Muscle of leg (tissue), 11 donors: ENCODE results near the gene ADRA2A. TPM values are rescaled to one million over a fixed set of nuclear protein-coding genes. Genes with fewer than 3 reads are reported as not detected.

Source experiments
- DNase-seq: peaks from one replicate; pipeline ENCODE4 v3.0.0; 2013
- H3K27ac ChIP-seq: one replicate; pipeline ENCODE4 v1.5.1; 2013; ENCODE audit warnings: mild to moderate bottlenecking, low read length, control low read depth
- H3K27me3 ChIP-seq: one replicate; pipeline ENCODE4 v1.6.1; 2013; ENCODE audit warnings: low read length; ENCODE audit not compliant: control insufficient read depth, insufficient read depth
- H3K36me3 ChIP-seq: one replicate; pipeline ENCODE4 v1.6.1; 2013; ENCODE audit warnings: low read length; ENCODE audit not compliant: control insufficient read depth, insufficient read depth
- H3K4me1 ChIP-seq: one replicate; pipeline ENCODE4 v1.6.1; 2013; ENCODE audit warnings: low read length; ENCODE audit not compliant: control insufficient read depth, insufficient read depth
- H3K4me3 ChIP-seq: one replicate; pipeline ENCODE4 v1.5.1; 2013; ENCODE audit warnings: low read length, control low read depth
- H3K9me3 ChIP-seq: replicated peaks from 2 replicates; pipeline ENCODE4 v1.6.1; 2013; ENCODE audit warnings: low read depth, low read length; ENCODE audit not compliant: control insufficient read depth
- WGBS: methylation state at CpG from one replicate; pipeline ENCODE4 v1.1.5; 2013; ENCODE audit warnings: missing lambda C conversion rate; ENCODE audit not compliant: insufficient coverage; 5-methylcytosine and 5-hydroxymethylcytosine counted together
- polyA plus RNA-seq, 8 donors: library from polyadenylated mRNA; unstranded; fragments of 120-200 nt; gene quantifications; one replicate each; pipeline versions ENCODE4 v1.2.1 to v1.2.3, GENCODE V29; 2013; ENCODE audit warnings: inconsistent platforms in 1 of 8, low replicate concordance in 1 of 8; ENCODE audit not compliant: insufficient read length in 8 of 8, insufficient read depth in 1 of 8
- total RNA-seq: library from RNA; stranded (reverse); fragments of 120-200 nt; gene quantifications from one replicate; pipeline ENCODE4 v1.2.4, GENCODE V29; 2013

Gene ADRA2A
- total and polyA plus RNA-seq, 9 donors: 2.1 to 4.1 (median 2.8) TPM

DNA sequence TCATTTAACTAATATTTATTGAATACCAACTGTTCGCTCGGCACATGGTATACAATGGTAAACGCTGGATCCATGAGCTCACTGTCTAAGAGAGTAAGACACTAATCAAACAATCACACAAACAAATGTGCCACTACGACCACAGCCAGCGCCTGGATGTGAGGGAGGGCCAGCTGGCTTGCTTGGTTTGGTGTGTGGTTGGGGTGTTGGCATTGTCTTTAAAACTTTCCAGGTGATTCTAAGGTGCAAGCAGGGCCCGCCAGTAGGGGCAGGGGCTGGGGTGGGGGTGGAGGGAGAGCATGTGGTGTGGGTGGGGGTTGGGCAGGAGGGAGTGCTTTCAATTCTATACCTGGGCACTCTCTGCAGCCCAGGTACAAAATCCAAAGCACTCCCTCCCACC is 31.6 kb downstream of the ADRA2A start:
- Histone ChIP-seq H3K27ac (no peak overlapping the region), H3K4me1 (no peaks in the 10 kb centered on the region), H3K27me3 (no peaks in the 10 kb centered on the region), H3K36me3 (no peaks in the 10 kb centered on the region), H3K9me3 (no peaks in the 10 kb centered on the region), H3K4me3 (no peak overlapping the region)
- WGBS: no CpG with 5 or more reads among the region's 6 CpGs
- DNase-seq: no peak

DNA sequence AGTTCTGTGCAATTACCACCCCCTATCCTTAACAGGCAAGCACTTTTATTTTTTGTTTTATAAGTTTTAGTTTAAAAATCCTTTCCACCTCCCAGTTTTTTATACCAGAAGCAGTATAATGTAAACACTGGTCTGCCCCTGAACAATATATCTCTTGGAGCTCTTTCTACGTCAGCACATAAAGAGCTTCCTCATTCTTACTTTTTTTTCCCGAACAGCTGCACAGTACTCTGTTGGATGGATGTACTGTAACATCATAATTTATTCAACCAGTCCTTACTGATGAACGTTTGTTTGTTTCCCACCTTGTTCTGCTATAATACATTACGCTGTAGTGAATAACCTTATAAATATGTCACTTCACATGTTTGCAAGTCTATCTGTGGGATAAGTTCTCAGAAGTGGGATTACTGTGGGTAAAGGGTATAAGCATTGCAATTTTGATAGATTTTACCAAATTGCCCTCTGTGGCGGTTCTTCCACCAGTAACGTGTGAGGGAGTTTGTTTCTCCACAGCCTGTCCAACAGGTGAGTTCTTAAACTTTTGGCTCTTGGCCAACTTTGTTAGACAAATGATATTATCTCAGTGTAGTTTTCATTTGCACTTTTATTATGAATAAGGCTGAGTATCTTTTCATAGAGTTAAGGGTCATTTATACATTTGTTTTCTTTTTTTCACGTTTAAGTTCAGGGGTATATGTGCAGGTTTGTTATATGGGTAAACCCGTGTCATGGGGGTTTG is 32.8 kb downstream of the ADRA2A start:
- H3K4me1 ChIP-seq: no peaks in the 10 kb centered on the region
- peak; percentile 43 for DNase-seq
- H3K36me3 ChIP-seq: no peaks in the 10 kb centered on the region
- H3K27me3 ChIP-seq: no peaks in the 10 kb centered on the region
- H3K27ac ChIP-seq: no peak overlapping the region
- 67% methylated on average over 2 of the region's 8 CpGs for WGBS
- H3K9me3 ChIP-seq: no peaks in the 10 kb centered on the region
- H3K4me3 ChIP-seq: no peak overlapping the region

DNA sequence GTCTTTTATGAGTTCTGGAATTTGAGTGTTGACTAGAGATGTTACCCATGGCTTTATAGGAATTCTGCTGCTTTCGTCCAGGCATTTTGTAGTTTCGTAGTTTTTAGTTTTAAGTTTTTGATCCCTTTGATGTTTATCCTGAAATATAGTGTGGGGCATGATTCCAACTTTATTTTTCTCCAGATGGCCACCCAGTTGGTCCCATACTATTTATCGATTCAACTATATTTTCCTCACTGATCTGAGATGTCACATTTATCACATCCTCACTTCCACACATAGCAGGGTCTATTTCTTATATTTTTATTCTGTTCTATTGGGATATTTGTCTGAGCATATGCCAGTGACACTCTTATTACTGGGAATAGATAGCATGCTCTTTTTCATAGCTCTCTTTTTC is 33.9 kb downstream of the ADRA2A start:
- H3K27ac ChIP-seq: no peak overlapping the region
- no peaks in the 10 kb centered on the region for H3K4me1 ChIP-seq
- H3K9me3 ChIP-seq: no peaks in the 10 kb centered on the region
- no CpG with 5 or more reads among the region's 3 CpGs for WGBS
- no peak overlapping the region for H3K4me3 ChIP-seq
- peaks cover 4% of the 10 kb centered on the region for H3K27me3 ChIP-seq
- H3K36me3 ChIP-seq: no peaks in the 10 kb centered on the region
- DNase-seq: no peak

DNA sequence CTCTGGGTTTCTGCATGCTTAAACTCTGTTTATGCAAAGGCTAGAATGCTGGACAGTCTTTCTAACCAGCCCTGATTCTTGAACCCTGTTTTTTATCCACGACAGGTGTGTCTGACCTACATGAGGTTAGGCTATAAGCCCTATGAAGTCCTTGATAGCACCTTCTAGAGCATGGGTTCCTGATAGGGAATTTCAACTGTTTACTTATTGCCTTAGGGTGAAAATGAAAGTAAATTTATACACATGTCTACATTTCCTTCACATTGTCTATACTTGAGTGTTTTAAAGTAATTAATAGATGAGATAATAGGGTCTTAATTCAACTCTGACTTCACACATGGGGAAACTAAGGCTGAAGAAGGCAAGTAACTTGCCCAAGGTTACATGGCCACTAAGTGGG is 35.5 kb downstream of the ADRA2A start:
- Histone ChIP-seq H3K4me1 (peaks cover 2% of the 10 kb centered on the region), H3K4me3 (no peak overlapping the region), H3K27ac (no peak overlapping the region), H3K27me3 (peaks cover 4% of the 10 kb centered on the region), H3K9me3 (no peaks in the 10 kb centered on the region), H3K36me3 (no peaks in the 10 kb centered on the region)
- DNase-seq: no peak
- WGBS: no CpG with 5 or more reads among the region's 1 CpG

DNA sequence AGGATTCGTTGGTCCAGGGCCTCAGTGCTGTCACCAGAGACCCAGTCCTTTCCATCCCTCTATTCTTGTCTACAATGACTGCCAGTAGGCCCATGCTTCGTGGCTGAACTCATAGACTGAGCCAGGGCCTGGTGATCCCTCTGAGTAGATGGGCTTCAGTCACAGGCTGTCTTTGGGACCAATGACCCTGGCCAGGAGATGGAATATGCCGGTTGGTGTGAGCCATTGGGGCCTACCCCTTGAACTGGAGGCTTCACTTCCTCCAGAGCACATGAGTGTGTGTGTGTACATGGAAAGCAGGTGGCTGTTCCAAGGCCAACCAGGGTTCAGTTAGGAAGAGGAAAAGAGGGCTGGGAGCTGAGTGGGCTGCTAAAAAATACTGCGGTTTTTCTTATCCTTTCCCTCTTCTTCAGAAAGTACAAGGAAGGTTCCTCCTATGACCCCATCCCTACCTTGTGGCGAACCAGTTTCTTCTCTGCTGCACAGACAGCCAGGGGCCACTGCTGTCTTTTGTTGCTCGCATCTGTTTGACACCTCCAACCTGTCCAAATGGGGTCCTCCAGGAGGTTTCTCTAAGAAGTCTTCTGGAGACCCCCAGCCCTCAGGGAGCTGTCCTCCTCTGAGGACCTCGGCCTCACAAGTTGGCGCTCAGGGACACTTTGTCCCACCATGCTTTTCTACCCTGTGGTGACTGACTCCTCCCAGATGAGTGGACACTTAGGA is 36.6 kb downstream of the ADRA2A start:
- Histone ChIP-seq H3K4me3 (no peak overlapping the region), H3K36me3 (no peaks in the 10 kb centered on the region), H3K27me3 (peaks cover 4% of the 10 kb centered on the region), H3K9me3 (no peaks in the 10 kb centered on the region), H3K27ac (no peak overlapping the region), H3K4me1 (peaks cover 2% of the 10 kb centered on the region)
- 88% methylated on average over 7 of the region's 8 CpGs for WGBS
- no peak for DNase-seq

DNA sequence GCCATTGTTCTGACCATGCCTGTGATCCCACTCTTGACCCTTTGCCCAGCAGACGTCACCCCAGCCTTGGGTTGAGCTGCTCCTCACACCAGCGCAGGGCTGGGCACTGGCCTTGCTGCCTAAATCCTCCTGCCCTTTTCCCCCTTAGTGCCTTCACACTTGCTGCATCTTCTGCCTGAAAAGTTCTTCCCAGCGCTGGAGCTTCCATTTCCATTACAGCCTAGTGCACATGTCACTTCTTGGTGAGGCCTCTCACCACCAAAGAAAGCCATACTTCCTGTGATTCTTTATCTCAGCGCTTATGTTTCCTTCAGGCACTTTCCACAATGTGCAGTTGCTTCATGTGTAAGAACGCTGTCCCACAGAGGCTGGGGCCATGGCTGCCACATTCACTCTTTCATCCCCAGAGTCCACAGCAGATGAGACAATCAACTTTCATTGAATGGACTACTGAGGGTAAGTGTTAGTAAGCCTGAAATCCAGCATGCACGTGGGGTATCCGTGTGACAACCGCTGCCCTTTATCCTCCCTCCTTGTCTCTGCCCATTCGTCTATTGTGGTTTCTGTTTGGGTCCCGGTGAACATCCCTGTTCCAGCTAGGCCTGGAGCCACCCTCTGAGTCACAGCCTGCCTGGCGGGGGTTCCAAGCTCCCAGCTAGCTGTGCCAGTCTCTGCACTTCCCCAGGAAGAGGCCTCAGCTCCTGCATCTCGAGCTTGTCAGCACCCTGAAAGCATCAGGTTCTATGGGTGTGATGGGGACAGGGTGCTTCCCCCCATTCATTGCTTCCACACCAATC is 37.3 kb downstream of the ADRA2A start:
- Histone ChIP-seq H3K27ac (no peak overlapping the region), H3K4me1 (peaks cover 2% of the 10 kb centered on the region), H3K9me3 (no peaks in the 10 kb centered on the region), H3K27me3 (peaks cover 4% of the 10 kb centered on the region), H3K4me3 (no peak overlapping the region), H3K36me3 (no peaks in the 10 kb centered on the region)
- DNase-seq: no peak
- 82% methylated on average over 10 of the region's 12 CpGs for WGBS

DNA sequence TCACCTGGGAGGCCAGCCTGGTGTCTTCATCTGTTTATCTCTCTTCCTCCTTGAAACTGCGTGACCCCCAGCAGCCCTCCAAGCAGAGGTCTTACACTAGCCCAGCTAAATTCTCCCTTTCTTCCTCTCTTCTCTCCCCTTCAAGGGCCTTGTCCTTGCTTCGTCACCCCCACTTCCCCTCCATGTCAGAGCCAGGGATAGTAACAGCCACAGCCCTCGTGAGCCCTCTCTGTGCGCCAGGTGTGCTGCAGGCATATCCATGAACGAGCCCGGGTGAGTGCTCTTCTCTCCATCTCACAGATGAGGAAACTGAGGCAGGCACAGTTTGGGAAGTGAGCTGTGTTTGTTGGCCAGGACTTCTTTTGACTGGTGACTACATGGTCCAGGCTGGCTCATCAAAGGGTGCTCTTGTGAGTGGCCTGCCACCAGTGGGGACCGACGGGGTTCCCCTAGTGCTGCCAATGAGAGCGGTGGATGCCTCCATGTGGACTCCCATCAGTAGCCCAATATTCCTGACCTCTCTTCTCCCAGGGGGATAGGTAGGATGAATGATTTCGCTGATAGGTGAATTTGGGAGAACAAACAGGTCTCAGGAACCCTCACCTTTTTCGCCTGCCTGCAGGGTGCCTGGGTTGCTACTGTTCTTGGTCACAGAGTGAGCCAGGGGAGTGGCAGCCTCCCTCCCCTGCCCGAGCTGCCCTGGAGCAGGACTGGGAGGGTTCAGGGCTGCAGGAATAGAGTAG is 38.1 kb downstream of the ADRA2A start:
- peaks cover 6% of the 10 kb centered on the region for H3K27me3 ChIP-seq
- no peak overlapping the region for H3K27ac ChIP-seq
- no peaks in the 10 kb centered on the region for H3K9me3 ChIP-seq
- no peak for DNase-seq
- no peak overlapping the region for H3K4me3 ChIP-seq
- H3K36me3 ChIP-seq: no peaks in the 10 kb centered on the region
- 72% methylated on average over 3 of the region's 12 CpGs for WGBS
- H3K4me1 ChIP-seq: peaks cover 2% of the 10 kb centered on the region

DNA sequence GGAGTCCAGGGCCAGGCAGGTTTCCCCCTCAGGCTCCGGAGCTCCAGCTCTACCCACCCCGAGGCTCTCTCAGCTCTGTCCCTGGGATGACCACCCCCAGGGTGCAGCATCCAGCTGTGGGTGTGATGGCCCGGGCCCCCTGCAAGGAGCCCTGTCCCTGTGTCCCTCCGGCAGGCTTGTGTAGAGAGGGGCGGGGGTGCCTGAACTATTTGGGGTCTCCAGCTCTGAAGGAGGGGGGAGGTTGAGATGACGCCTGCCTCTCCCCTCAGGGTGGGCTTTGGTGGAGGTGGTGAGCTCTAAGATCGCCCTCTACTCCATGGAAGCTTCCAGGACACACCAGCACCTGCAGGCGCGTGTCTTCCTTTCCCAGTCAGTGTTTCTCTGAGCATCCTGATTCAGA is 39.4 kb downstream of the ADRA2A start:
- peaks cover 2% of the 10 kb centered on the region for H3K4me1 ChIP-seq
- no peak for DNase-seq
- H3K27me3 ChIP-seq: peaks cover 6% of the 10 kb centered on the region
- H3K4me3 ChIP-seq: no peak overlapping the region
- 82% methylated on average over 4 of the region's 9 CpGs for WGBS
- H3K9me3 ChIP-seq: no peaks in the 10 kb centered on the region
- H3K36me3 ChIP-seq: no peaks in the 10 kb centered on the region
- H3K27ac ChIP-seq: no peak overlapping the region

DNA sequence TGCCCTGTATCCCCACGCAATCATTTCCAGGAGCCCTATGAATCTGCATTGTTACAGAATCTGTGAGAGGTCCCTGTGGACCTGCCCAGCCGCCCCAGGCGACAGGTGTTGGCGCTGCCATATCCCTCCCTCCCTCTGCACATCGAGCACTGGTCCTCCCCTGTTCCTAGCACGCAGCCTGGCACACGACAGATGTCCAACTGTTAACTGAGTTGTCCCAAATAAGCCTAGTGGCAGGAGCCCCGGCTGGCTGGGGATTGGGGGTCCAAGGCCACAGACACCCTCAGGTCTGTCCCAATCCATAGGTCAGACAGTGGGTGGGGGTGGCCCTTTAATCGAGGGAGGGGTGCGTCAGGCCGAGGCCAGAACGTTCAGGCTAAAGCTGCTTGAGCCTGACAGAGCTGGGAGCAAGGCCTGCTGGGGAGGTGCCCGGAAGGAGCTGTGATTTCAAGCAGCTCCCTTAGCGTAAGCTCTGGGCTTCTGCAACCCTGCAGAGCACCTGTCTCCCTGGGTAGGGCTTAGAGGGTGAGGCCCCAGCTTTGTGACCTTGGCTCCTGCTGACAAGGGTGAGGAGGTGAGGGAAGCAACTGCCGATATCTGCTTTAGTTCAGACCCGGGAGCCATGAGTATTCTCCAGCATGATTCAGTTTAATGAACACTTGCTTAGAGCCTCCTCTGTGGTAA is 40.1 kb downstream of the ADRA2A start:
- Histone ChIP-seq H3K4me3 (no peak overlapping the region), H3K27ac (no peak overlapping the region), H3K36me3 (no peaks in the 10 kb centered on the region), H3K4me1 (peaks cover 2% of the 10 kb centered on the region), H3K9me3 (no peaks in the 10 kb centered on the region), H3K27me3 (peaks cover 6% of the 10 kb centered on the region)
- DNase-seq: no peak
- WGBS: 78% methylated on average over 11 of the region's 16 CpGs
